Stimulated activated CD4-positive, alpha-beta T cell treated with anti-CD3 and anti-CD28 coated beads, Interleukin-1b, Interleukin-23, amount 100 ng/mL, for 1 hour (primary cell): ENCODE measurements around the gene PPP2R2C.

Experiments
- DNase-seq, 2 donors: peaks; one replicate each; pipeline ENCODE4 v3.0.0-alpha.2; 2020; ENCODE audit warnings: low read depth in 2 of 2

Gene PPP2R2C

GRCh38 chr4:6404611-6405396, 67.6 kb downstream of the PPP2R2C start:
- DNase-seq: no peak

GRCh38 chr4:6403400-6403685, 69.1 kb downstream of the PPP2R2C start:
- DNase-seq: no peak

- DNase-seq: no peak
These were observed 69.6 kb downstream of the PPP2R2C start for GRCh38 chr4:6402566-6403399.

- DNase-seq: no peak
These were observed 70.6 kb downstream of the PPP2R2C start for GRCh38 chr4:6401797-6402196.

GRCh38 chr4:6396696-6397236, 75.6 kb downstream of the PPP2R2C start:
- no peak for DNase-seq

GRCh38 chr4:6395466-6396228, 76.8 kb downstream of the PPP2R2C start:
- no peak for DNase-seq

GRCh38 chr4:6394671-6395081, 77.7 kb downstream of the PPP2R2C start:
- no peak for DNase-seq

GRCh38 chr4:6393544-6394475, 78.6 kb downstream of the PPP2R2C start:
- DNase-seq: no peak

GRCh38 chr4:6393066-6393465, 79.3 kb downstream of the PPP2R2C start:
- DNase-seq: no peak

GRCh38 chr4:6392407-6392806, 80.0 kb downstream of the PPP2R2C start:
- DNase-seq: no peak

GRCh38 chr4:6391852-6392188, 80.6 kb downstream of the PPP2R2C start:
- no peak for DNase-seq

GRCh38 chr4:6391186-6391851, 81.1 kb downstream of the PPP2R2C start:
- no peak for DNase-seq

- no peak for DNase-seq
These were observed 82.1 kb downstream of the PPP2R2C start for GRCh38 chr4:6390356-6390755.

GRCh38 chr4:6389142-6389825, 83.1 kb downstream of the PPP2R2C start:
- DNase-seq: no peak

GRCh38 chr4:6388713-6389112, 83.7 kb downstream of the PPP2R2C start:
- no peak for DNase-seq

GRCh38 chr4:6387946-6388345, 84.5 kb downstream of the PPP2R2C start:
- DNase-seq: no peak

GRCh38 chr4:6386091-6386490, 86.3 kb downstream of the PPP2R2C start:
- DNase-seq: no peak

GRCh38 chr4:6385288-6385687, 87.1 kb downstream of the PPP2R2C start:
- DNase-seq: no peak

- no peak for DNase-seq
These were observed 87.9 kb downstream of the PPP2R2C start for GRCh38 chr4:6384541-6384940.

GRCh38 chr4:6383929-6384328, 88.5 kb downstream of the PPP2R2C start:
- no peak for DNase-seq
